KMS-11 (cell line): ENCODE measurements around the gene LSM10.
A peak's percentile ranks its signal among the peaks of the same experiment; 100 is the strongest.

Experiments
- H2AFZ ChIP-seq: fragments of 200-600 bp; sonication (generic); 2 replicates; pipeline ENCODE4 v1.6.1; 2016; ENCODE audit warnings: antibody characterized with exemption, mixed run types, low read depth
- H3K27ac ChIP-seq: fragments of 200-600 bp; sonication (generic); 2 replicates; pipeline ENCODE4 v1.6.1; 2016; ENCODE audit warnings: mild to moderate bottlenecking, mixed run types
- H3K27me3 ChIP-seq: fragments of 200-600 bp; sonication (generic); 2 replicates; pipeline ENCODE4 v1.6.1; 2017; ENCODE audit warnings: mild to moderate bottlenecking, low read depth, mixed run types, moderate library complexity; ENCODE audit not compliant: insufficient read depth
- H3K36me3 ChIP-seq: fragments of 200-600 bp; sonication (generic); 2 replicates; pipeline ENCODE4 v1.6.1; 2017; ENCODE audit warnings: mild to moderate bottlenecking, mixed run types; ENCODE audit not compliant: insufficient read depth
- H3K4me1 ChIP-seq: fragments of 200-600 bp; sonication (generic); 2 replicates; pipeline ENCODE4 v1.6.1; 2016; ENCODE audit warnings: mild to moderate bottlenecking, low read depth, mixed run types; ENCODE audit not compliant: poor library complexity, severe bottlenecking
- H3K4me2 ChIP-seq: fragments of 200-600 bp; sonication (generic); 2 replicates; pipeline ENCODE4 v1.7.0; 2016; ENCODE audit warnings: mild to moderate bottlenecking, mixed run types
- H3K4me3 ChIP-seq: fragments of 200-600 bp; sonication (generic); IDR thresholded peaks from 2 replicates; pipeline ENCODE4 v1.6.1; 2017; ENCODE audit warnings: low read depth, low read length, mixed read lengths; ENCODE audit not compliant: insufficient read depth
- H3K79me2 ChIP-seq: fragments of 200-600 bp; sonication (generic); 2 replicates; pipeline ENCODE4 v1.6.1; 2016; ENCODE audit warnings: low read depth, mixed run types; ENCODE audit not compliant: insufficient read depth
- H3K9ac ChIP-seq: fragments of 200-600 bp; sonication (generic); 2 replicates; pipeline ENCODE4 v1.6.1; 2016; ENCODE audit warnings: mild to moderate bottlenecking, mixed run types
- H4K20me1 ChIP-seq: fragments of 200-600 bp; sonication (generic); 2 replicates; pipeline ENCODE4 v1.6.1; 2016; ENCODE audit warnings: mild to moderate bottlenecking, mixed run types; ENCODE audit not compliant: insufficient read depth
- CTCF ChIP-seq: fragments of 200-600 bp; sonication (generic); conservative IDR thresholded peaks from 2 replicates; pipeline ENCODE4 v1.6.1; 2017; ENCODE audit warnings: low read depth, mild to moderate bottlenecking, antibody characterized with exemption, low read length, moderate library complexity, mixed read lengths

The LSM10 gene

GRCh38 chr1:36384542-36385409 is 12.9 kb downstream of the LSM10 start:
- Histone ChIP-seq H3K36me3 (no peaks in the 10 kb centered on the region), H4K20me1 (no peaks in the 10 kb centered on the region), H3K4me1 (peaks cover 39% of the 10 kb centered on the region), H3K27me3 (no peaks in the 10 kb centered on the region), H3K4me2 (peak overlapping the region; percentile 98), H3K27ac (peak overlapping the region; percentile 61), H3K79me2 (peaks cover 41% of the 10 kb centered on the region), H2AFZ (peak overlapping the region; percentile 72), H3K4me3 (peak overlapping the region; percentile 89), H3K9ac (peak overlapping the region; percentile 62; the same call in 1 of the 2 replicates)
- TF ChIP-seq CTCF, result no peak

- H3K4me2 ChIP-seq, result no peak overlapping the region
- no peaks in the 10 kb centered on the region for H3K36me3 ChIP-seq
- H4K20me1 ChIP-seq, result no peaks in the 10 kb centered on the region
- peaks cover 41% of the 10 kb centered on the region for H3K79me2 ChIP-seq
- H3K27ac ChIP-seq, result no peak overlapping the region
- TF ChIP-seq CTCF, result no peak
- no peak overlapping the region for H3K9ac ChIP-seq
- H3K4me1 ChIP-seq, result peaks cover 32% of the 10 kb centered on the region
- H2AFZ ChIP-seq, result no peak overlapping the region
- no peaks in the 10 kb centered on the region for H3K27me3 ChIP-seq
- H3K4me3 ChIP-seq, result no peak overlapping the region
Measured at GRCh38 chr1:36383240-36383639, 14.5 kb downstream of the LSM10 start.

GRCh38 chr1:36382669-36383068 is 15.0 kb downstream of the LSM10 start:
- no peaks in the 10 kb centered on the region for H3K27me3 ChIP-seq
- peaks cover 41% of the 10 kb centered on the region for H3K79me2 ChIP-seq
- H3K4me1 ChIP-seq, result peaks cover 27% of the 10 kb centered on the region
- TF ChIP-seq CTCF, result no peak
- no peak overlapping the region for H3K27ac ChIP-seq
- no peak overlapping the region for H2AFZ ChIP-seq
- no peak overlapping the region for H3K4me3 ChIP-seq
- H3K4me2 ChIP-seq, result no peak overlapping the region
- no peak overlapping the region for H3K9ac ChIP-seq
- no peaks in the 10 kb centered on the region for H4K20me1 ChIP-seq
- no peaks in the 10 kb centered on the region for H3K36me3 ChIP-seq

GRCh38 chr1:36382231-36382630 is 15.5 kb downstream of the LSM10 start:
- Histone ChIP-seq H3K4me2 (no peak overlapping the region), H3K9ac (no peak overlapping the region), H3K4me1 (peaks cover 22% of the 10 kb centered on the region), H2AFZ (no peak overlapping the region), H3K27ac (no peak overlapping the region), H4K20me1 (no peaks in the 10 kb centered on the region), H3K27me3 (no peaks in the 10 kb centered on the region), H3K36me3 (no peaks in the 10 kb centered on the region), H3K79me2 (peaks cover 41% of the 10 kb centered on the region), H3K4me3 (no peak overlapping the region)
- TF ChIP-seq CTCF, result no peak
